ENCODE data around the gene CNTNAP1. TPM values are rescaled to one million over a fixed set of nuclear protein-coding genes. Genes with fewer than 3 reads are reported as not detected.

CNTNAP1 gene
- total RNA-seq, 1 donor from 2014 or later: 2.3 TPM

DNA sequence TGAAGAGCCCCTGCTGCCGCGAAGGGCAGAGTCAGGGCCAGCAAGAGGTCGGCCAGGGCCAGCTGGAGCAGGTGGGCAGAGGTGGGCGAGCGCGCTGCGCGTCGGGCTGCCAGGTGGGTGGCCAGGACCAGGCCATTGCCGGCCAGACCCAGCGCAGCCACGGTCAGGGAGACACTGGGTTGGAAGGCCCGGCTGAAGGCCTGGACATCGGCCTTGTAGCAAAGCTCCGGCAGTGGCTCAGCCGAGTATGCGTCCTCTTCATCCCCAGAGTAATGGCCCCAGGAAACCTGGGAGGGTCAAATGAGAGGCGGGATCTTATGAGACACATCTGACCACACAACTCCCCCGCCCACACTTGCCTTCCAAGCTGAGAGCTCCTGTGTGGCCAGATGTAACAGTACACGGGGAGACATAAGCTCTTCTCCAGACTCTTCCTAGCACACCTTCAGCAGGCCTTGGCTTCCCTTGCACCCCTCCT, 2.0 kb upstream of the CNTNAP1 start:
- no peak overlapping the region for H3K27ac Mint-ChIP-seq
- H3K9me3 Mint-ChIP-seq (ENCODE audit: low read depth): no peaks in the 10 kb centered on the region
- peaks cover 2% of the 10 kb centered on the region for H3K36me3 Mint-ChIP-seq (ENCODE audit: insufficient read depth)
- H3K27me3 Mint-ChIP-seq: peaks cover 47% of the 10 kb centered on the region
- TF ChIP-seq, protein P1, sequence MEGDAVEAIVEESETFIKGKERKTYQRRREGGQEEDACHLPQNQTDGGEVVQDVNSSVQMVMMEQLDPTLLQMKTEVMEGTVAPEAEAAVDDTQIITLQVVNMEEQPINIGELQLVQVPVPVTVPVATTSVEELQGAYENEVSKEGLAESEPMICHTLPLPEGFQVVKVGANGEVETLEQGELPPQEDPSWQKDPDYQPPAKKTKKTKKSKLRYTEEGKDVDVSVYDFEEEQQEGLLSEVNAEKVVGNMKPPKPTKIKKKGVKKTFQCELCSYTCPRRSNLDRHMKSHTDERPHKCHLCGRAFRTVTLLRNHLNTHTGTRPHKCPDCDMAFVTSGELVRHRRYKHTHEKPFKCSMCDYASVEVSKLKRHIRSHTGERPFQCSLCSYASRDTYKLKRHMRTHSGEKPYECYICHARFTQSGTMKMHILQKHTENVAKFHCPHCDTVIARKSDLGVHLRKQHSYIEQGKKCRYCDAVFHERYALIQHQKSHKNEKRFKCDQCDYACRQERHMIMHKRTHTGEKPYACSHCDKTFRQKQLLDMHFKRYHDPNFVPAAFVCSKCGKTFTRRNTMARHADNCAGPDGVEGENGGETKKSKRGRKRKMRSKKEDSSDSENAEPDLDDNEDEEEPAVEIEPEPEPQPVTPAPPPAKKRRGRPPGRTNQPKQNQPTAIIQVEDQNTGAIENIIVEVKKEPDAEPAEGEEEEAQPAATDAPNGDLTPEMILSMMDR (IDR thresholded peaks at IDR 0.05; ENCODE audit: unreplicated experiment): no peak
- DNase-seq (ENCODE audit: low spot score, unreplicated experiment): no peak
- H3K4me3 Mint-ChIP-seq (ENCODE audit: low read depth): peak overlapping the region; percentile 38
- peaks cover 15% of the 10 kb centered on the region for H3K4me1 Mint-ChIP-seq (ENCODE audit: low read depth)

DNA sequence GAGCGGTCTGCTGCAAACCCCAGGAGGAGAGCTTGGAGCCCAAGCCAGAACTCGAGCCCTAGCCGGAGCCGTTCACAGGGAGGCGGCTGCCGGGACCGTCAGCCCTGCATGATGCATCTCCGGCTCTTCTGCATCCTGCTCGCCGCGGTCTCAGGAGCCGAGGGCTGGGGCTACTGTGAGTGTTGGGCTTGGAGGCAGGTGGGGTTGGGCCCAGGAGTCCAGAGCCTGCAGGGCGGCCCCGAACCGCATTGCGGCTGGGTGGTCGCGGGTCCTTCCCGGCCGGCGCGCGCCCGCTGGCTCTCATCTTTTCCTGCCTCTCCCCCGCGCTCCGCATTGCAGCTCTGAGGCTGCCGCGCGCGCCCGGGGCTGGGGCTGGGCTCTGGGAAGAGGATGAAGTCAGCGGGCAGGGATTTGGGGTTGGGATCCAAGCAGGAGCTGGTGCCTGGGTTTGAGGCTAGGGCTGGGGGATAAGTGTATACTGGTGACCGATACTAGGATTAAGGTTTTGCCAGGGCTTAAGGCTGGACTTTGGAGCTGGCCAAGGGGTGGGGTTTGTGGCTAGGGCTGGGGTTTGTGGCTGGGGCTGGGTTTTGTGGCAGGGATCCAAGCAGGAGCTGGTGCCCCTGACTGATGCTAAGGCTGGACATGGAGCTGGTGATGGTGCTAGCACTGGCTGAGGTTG, 532 bp downstream of the CNTNAP1 start:
- TF ChIP-seq, protein P1 (IDR thresholded peaks at IDR 0.05; ENCODE audit: unreplicated experiment): no peak
- Mint-ChIP-seq H3K27me3 (peaks cover 53% of the 10 kb centered on the region), H3K36me3 (ENCODE audit: insufficient read depth) (peaks cover 4% of the 10 kb centered on the region), H3K27ac (no peak overlapping the region), H3K4me3 (ENCODE audit: low read depth) (peak overlapping the region; percentile 38), H3K9me3 (ENCODE audit: low read depth) (no peaks in the 10 kb centered on the region), H3K4me1 (ENCODE audit: low read depth) (peaks cover 12% of the 10 kb centered on the region)
- DNase-seq (ENCODE audit: low spot score, unreplicated experiment): no peak

DNA sequence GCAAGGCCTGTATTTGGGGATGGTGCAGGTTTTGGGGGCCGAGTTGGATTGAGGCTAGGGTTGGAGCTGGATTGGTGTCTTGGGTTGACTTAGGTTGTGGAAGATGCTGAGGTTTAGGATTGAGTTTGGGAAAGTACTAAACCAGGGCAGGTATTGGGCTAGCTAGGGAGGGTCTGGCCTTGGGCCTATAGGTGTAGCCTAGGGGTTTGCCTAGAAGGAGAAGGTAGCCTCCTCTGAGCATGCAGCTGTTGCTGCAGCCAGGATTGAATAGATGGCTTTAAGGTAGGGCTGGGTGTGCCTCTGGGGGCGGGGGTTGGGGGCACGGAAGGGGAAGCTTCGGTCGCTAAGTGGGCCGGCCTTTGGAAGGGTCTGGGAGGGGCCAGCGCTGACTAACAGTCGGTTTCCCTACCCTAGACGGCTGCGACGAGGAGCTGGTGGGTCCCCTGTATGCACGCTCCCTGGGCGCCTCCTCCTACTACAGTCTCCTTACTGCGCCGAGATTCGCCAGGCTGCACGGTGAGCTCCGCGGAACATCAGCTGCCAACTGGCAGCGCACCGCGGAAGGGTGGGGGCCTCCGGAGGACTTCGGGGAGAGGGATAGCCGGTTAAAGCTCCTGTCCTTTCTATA, 1.2 kb downstream of the CNTNAP1 start:
- Mint-ChIP-seq H3K36me3 (ENCODE audit: insufficient read depth) (peaks cover 4% of the 10 kb centered on the region), H3K4me1 (ENCODE audit: low read depth) (peaks cover 9% of the 10 kb centered on the region), H3K27ac (no peak overlapping the region), H3K27me3 (peaks cover 53% of the 10 kb centered on the region), H3K4me3 (ENCODE audit: low read depth) (no peak overlapping the region), H3K9me3 (ENCODE audit: low read depth) (no peaks in the 10 kb centered on the region)
- TF ChIP-seq, protein P1 (IDR thresholded peaks at IDR 0.05; ENCODE audit: unreplicated experiment): no peak
- no peak for DNase-seq (ENCODE audit: low spot score, unreplicated experiment)

- Mint-ChIP-seq H3K27ac (no peak overlapping the region), H3K36me3 (ENCODE audit: insufficient read depth) (peaks cover 4% of the 10 kb centered on the region), H3K4me3 (ENCODE audit: low read depth) (no peak overlapping the region), H3K27me3 (peaks cover 50% of the 10 kb centered on the region), H3K9me3 (ENCODE audit: low read depth) (no peaks in the 10 kb centered on the region), H3K4me1 (ENCODE audit: low read depth) (peaks cover 8% of the 10 kb centered on the region)
- TF ChIP-seq, protein P1 (IDR thresholded peaks at IDR 0.05; ENCODE audit: unreplicated experiment): no peak
- no peak for DNase-seq (ENCODE audit: low spot score, unreplicated experiment)
These were observed 2.7 kb downstream of the CNTNAP1 start for GRCh38 chr17:42684929-42685556.

DNA sequence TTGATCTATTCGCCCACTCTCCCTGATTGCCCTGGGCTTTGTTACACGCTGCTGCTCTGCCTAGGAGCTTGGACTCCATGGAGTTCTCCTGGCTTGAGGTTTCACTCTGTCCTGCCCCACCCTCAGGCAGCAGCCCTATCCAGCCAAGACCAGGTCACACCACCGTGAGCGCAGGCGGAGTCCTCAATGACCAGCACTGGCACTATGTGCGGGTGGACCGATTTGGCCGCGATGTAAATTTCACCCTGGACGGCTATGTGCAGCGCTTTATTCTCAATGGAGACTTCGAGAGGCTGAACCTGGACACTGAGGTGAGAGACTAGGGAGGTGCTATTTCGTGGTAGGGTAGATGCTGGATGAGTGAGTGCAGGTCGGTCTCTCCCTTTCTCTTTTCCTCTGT, 3.5 kb downstream of the CNTNAP1 start:
- no peak for DNase-seq (ENCODE audit: low spot score, unreplicated experiment)
- Mint-ChIP-seq H3K4me1 (ENCODE audit: low read depth) (peaks cover 6% of the 10 kb centered on the region), H3K27ac (no peak overlapping the region), H3K36me3 (ENCODE audit: insufficient read depth) (peaks cover 4% of the 10 kb centered on the region), H3K4me3 (ENCODE audit: low read depth) (no peak overlapping the region), H3K27me3 (peaks cover 46% of the 10 kb centered on the region), H3K9me3 (ENCODE audit: low read depth) (no peaks in the 10 kb centered on the region)
- TF ChIP-seq, protein P1 (IDR thresholded peaks at IDR 0.05; ENCODE audit: unreplicated experiment): no peak

Data from progenitor cell of endocrine pancreas (in vitro differentiated cells).